ENCODE measurements around the gene AUP1. TPM values are rescaled to one million over a fixed set of nuclear protein-coding genes. Genes with fewer than 3 reads are reported as not detected.

Gene AUP1
- total and polyA plus RNA-seq, 9 of the 15 experiments (the other 6 are each of a cell fraction or from before 2014, with no cell fraction given), result 70.7 to 245 (median 165) TPM

DNA sequence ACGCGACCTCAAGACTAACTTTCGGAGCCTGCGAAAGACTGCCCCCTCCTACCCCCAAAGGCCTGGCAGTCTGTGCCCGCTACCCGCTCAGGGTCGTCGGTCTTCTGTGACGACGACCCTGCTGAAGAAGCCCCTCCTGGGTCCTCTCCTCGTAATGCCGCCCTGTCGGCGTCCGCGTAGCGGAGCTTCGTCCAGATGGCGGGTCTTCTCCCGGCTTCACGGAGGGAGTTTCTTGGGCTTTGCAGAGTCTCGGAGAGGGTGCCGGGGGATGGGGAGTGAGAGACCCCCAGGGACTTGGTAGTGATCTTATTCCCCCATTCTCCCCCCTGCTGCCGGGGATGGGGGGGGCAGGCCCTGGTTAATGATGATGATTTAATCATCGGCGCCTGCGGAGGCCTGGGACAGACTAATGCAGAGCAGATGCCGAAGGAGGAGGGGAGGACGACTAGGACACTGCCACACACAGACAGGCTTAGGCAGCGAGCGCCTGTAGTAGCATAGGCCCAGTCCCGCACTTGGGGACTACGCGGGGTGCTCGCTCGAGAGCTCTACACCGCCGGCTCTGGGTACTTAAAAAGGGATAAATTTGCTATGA lies 21.5 kb downstream of the AUP1 start (continued):
- no peak for TF ChIP-seq RNF219 (CRISPR knock-in tag; IDR thresholded peaks at IDR 0.05)
- TF ChIP-seq CREBBP (IDR thresholded peaks at IDR 0.05; ENCODE audit: low read depth, low read length), result no peak
- TF ChIP-seq FOXJ2 (tag; IDR thresholded peaks at IDR 0.05), result no peak
- TF ChIP-seq DPF2 (IDR thresholded peaks at IDR 0.05), result 0 out of 2 replicates have a peak, but pooled peaks have one; percentile 13
- TF ChIP-seq SRSF3 (IDR thresholded peaks at IDR 0.05; ENCODE audit: insufficient read depth, low read length), result 0 out of 2 replicates have a peak, but pooled peaks have one; percentile 32
- no peak for TF ChIP-seq TEAD1 (CRISPR knock-in tag; IDR thresholded peaks at IDR 0.05)
- TF ChIP-seq POLR2G (IDR thresholded peaks at IDR 0.05; ENCODE audit: low read depth, low read length), result peak; percentile 40; the same call in 1 of the 2 replicates
- no peak for TF ChIP-seq POLR2B (IDR thresholded peaks at IDR 0.05; ENCODE audit: low read depth, partially characterized antibody)
- no peak for TF ChIP-seq RBM39 (optimal IDR thresholded peaks at IDR 0.05; ENCODE audit: low read depth, low read length)
- TF ChIP-seq SRF (CRISPR knock-in tag; IDR thresholded peaks at IDR 0.05), result no peak
- TF ChIP-seq CREB3L1 (IDR thresholded peaks at IDR 0.05; ENCODE audit: borderline replicate concordance, low read depth), result peak; percentile 14; the same call in 1 of the 2 replicates
- TF ChIP-seq KLF13 (tag; IDR thresholded peaks at IDR 0.05; ENCODE audit: borderline replicate concordance, low read depth), result no peak
- TF ChIP-seq MECOM (CRISPR knock-in tag; IDR thresholded peaks at IDR 0.05), result no peak; the same call in 1 of the 2 replicates
- TF ChIP-seq TCFL5 (CRISPR knock-in tag; conservative IDR thresholded peaks at IDR 0.05), result no peak
- no peak for TF ChIP-seq FOXA1 (IDR thresholded peaks at IDR 0.05; ENCODE audit: borderline replicate concordance)
- TF ChIP-seq, protein P1, sequence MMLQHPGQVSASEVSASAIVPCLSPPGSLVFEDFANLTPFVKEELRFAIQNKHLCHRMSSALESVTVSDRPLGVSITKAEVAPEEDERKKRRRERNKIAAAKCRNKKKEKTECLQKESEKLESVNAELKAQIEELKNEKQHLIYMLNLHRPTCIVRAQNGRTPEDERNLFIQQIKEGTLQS (IDR thresholded peaks at IDR 0.05), result no peak
- TF ChIP-seq, protein P1 (CRISPR knock-in tag; conservative IDR thresholded peaks at IDR 0.05), result peak; percentile 71; the same call in 1 of the 2 replicates
- peak; percentile 38; the same call in 1 of the 2 replicates for TF ChIP-seq ARID1B (IDR thresholded peaks at IDR 0.05)
- 0 out of 2 replicates have a peak, but pooled peaks have one; percentile 23 for TF ChIP-seq MTA1 (IDR thresholded peaks at IDR 0.05; ENCODE audit: borderline replicate concordance)
- 0 out of 2 replicates have a peak, but pooled peaks have one; percentile 58 for TF ChIP-seq ZNF584 (CRISPR knock-in tag; IDR thresholded peaks at IDR 0.05; ENCODE audit: low read depth)
- 0 out of 2 replicates have a peak, but pooled peaks have one; percentile 11 for TF ChIP-seq SMARCE1 (IDR thresholded peaks at IDR 0.05)
- no peak for TF ChIP-seq TEAD4 (IDR thresholded peaks at IDR 0.05; ENCODE audit: low read length)
- TF ChIP-seq TEAD4 (CRISPR knock-in tag; IDR thresholded peaks at IDR 0.05; ENCODE audit: borderline replicate concordance), result no peak
- TF ChIP-seq ZFX (CRISPR knock-in tag; IDR thresholded peaks at IDR 0.05), result peak; percentile 93
- TF ChIP-seq HNRNPLL (IDR thresholded peaks at IDR 0.05; ENCODE audit: low read depth, low read length, poor library complexity, severe bottlenecking), result peak; percentile 27

Data from K562 (cell line).